UCSD-AML1 (cell line): ENCODE data around the gene SPATA31A6.
"Not testable (repeated sequence)": the region's sequence is repeated elsewhere in the genome, so short reads cannot be mapped to it uniquely, and the experiment has no call there.

Source experiments
- DNase-seq: peaks from one replicate; lab custom pipeline; 2025; ENCODE audit not compliant: unreplicated experiment; lab: John Stamatoyannopoulos, UW

SPATA31A6 gene

GRCh38 chr9:42183359-42183758 is at the start of gene SPATA31A6:
Gene SPATA31A6 (plus strand): TSS chr9:42183659. CDS start chr9:42183688, 29 bp downstream.
- not testable (repeated sequence) for DNase-seq

- DNase-seq: not testable (repeated sequence)
Measured at GRCh38 chr9:42160299-42160698, 23.2 kb upstream of the SPATA31A6 start.

- not testable (repeated sequence) for DNase-seq
Measured at GRCh38 chr9:42219861-42220260, 36.4 kb downstream of the SPATA31A6 start.

GRCh38 chr9:42223230-42223629 is 39.8 kb downstream of the SPATA31A6 start:
- not testable (repeated sequence) for DNase-seq

GRCh38 chr9:42233031-42233430 is 49.6 kb downstream of the SPATA31A6 start:
- not testable (repeated sequence) for DNase-seq

- DNase-seq: not testable (repeated sequence)
Measured at GRCh38 chr9:42234610-42235009, 51.2 kb downstream of the SPATA31A6 start.

GRCh38 chr9:42235352-42235991 is 52.0 kb downstream of the SPATA31A6 start:
- DNase-seq: not testable (repeated sequence)

GRCh38 chr9:42236097-42236496 is 52.6 kb downstream of the SPATA31A6 start:
- DNase-seq: not testable (repeated sequence)

GRCh38 chr9:42237381-42237780 is 53.9 kb downstream of the SPATA31A6 start:
- not testable (repeated sequence) for DNase-seq

GRCh38 chr9:42238862-42239261 is 55.4 kb downstream of the SPATA31A6 start:
- not testable (repeated sequence) for DNase-seq
